SK-N-MC (cell line): ENCODE results near the gene CFAP221.

ENCODE experiments used
- DNase-seq: peaks from one replicate; pipeline ENCODE4 v3.0.0-alpha.2; 2011; ENCODE audit warnings: low read depth, low spot score
- H3K27ac ChIP-seq: fragments of 200-600 bp; sonication (generic); 2 replicates; pipeline ENCODE4 v1.5.1; 2016; ENCODE audit warnings: mixed run types
- H3K36me3 ChIP-seq: fragments of 200-600 bp; sonication (generic); 2 replicates; pipeline ENCODE4 v1.6.1; 2017; ENCODE audit warnings: antibody characterized with exemption, low read length, mixed read lengths; ENCODE audit not compliant: insufficient read depth
- H3K4me3 ChIP-seq: fragments of 200-600 bp; sonication (generic); 2 replicates; pipeline ENCODE4 v1.5.1; 2016
- H3K9ac ChIP-seq: fragments of 200-600 bp; sonication (generic); 2 replicates; pipeline ENCODE4 v1.8.0; 2017; ENCODE audit warnings: mixed run types, mixed read lengths; ENCODE audit not compliant: insufficient read length
- H3K9me3 ChIP-seq: fragments of 200-600 bp; sonication (generic); 2 replicates; pipeline ENCODE4 v1.6.1; 2017; ENCODE audit warnings: low read depth, mild to moderate bottlenecking, antibody characterized with exemption, low read length, moderate library complexity, mixed read lengths
- EZH2 ChIP-seq: fragments of 200-600 bp; sonication (generic); IDR thresholded peaks from one replicate; pipeline ENCODE4 v1.6.1; 2017; ENCODE audit warnings: antibody characterized with exemption
- FOXP2 ChIP-seq: optimal IDR thresholded peaks from 2 replicates; pipeline ENCODE3; 2011; ENCODE audit warnings: mild to moderate bottlenecking, moderate library complexity; ENCODE audit not compliant: insufficient read depth; ENCODE audit errors: extremely low read length, control extremely low read depth
- POLR2AphosphoS5 ChIP-seq: IDR thresholded peaks from 2 replicates; pipeline ENCODE4 v1.6.1; 2012; ENCODE audit warnings: mild to moderate bottlenecking, low read depth, low read length, borderline replicate concordance

The CFAP221 gene

DNA sequence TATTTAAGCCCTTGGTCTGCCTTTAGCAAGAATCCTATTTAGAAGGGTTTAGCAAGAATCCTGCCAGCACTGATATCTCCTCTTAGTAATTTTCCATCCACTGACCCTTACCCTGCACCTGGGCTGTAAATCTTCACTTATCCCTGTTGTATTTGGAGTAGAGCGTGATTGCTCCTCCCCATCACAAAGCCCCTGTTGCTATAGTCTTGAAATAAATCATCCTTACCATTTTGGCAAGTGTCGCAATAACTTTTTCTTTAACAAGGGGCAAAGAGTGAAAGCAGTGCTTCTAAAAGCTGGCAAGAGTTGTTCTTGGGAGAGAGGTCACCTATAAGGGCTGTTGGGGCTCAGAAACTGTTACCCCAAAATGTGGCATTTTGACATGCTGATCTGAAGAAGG, 16.2 kb upstream of the CFAP221 start:
- H3K9me3 ChIP-seq = no peaks in the 10 kb centered on the region; the same call in 1 of the 2 replicates
- no peak overlapping the region for H3K27ac ChIP-seq
- no peak for DNase-seq
- no peak overlapping the region for H3K9ac ChIP-seq
- H3K36me3 ChIP-seq = no peaks in the 10 kb centered on the region
- no peak overlapping the region for H3K4me3 ChIP-seq
- TF ChIP-seq EZH2 (no peak), POLR2AphosphoS5 (no peak), FOXP2 (no peak)

DNA sequence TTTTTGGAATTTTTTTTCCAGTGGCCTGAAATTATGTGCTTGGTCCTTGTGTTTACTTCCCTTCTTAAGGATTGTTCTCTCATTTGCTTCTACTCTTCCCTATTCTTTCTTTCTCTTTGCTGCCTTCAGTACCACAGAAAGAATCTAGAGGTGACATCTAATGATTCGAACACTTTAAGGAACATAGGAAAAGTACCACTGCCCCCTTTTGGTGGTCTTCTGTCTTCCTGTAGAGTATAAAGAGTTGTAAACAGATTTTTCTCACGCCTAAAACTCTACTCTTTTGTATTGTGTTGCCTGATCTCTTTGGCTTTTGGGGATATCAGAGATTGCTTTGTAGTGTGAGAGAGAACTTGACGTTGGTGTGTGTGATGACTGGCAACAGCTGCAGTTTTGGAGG, 13.0 kb upstream of the CFAP221 start:
- H3K36me3 ChIP-seq = no peaks in the 10 kb centered on the region
- no peak overlapping the region for H3K4me3 ChIP-seq
- H3K9me3 ChIP-seq = no peaks in the 10 kb centered on the region; the same call in 1 of the 2 replicates
- no peak overlapping the region for H3K27ac ChIP-seq
- no peak for DNase-seq
- H3K9ac ChIP-seq = no peak overlapping the region
- TF ChIP-seq FOXP2 = no peak

- H3K9me3 ChIP-seq = no peaks in the 10 kb centered on the region; the same call in 1 of the 2 replicates
- no peak overlapping the region for H3K27ac ChIP-seq
- no peaks in the 10 kb centered on the region for H3K36me3 ChIP-seq
- H3K9ac ChIP-seq = no peak overlapping the region
- no peak overlapping the region for H3K4me3 ChIP-seq
- no peak for TF ChIP-seq EZH2
- DNase-seq = no peak
Measured at GRCh38 chr2:119533560-119533959, 10.7 kb upstream of the CFAP221 start.

GRCh38 chr2:119536211-119536610, 8.0 kb upstream of the CFAP221 start:
- Histone ChIP-seq H3K27ac (no peak overlapping the region), H3K4me3 (no peak overlapping the region), H3K9me3 (no peaks in the 10 kb centered on the region; the same call in 1 of the 2 replicates), H3K9ac (no peak overlapping the region), H3K36me3 (no peaks in the 10 kb centered on the region)
- TF ChIP-seq EZH2 (no peak), FOXP2 (no peak), POLR2AphosphoS5 (no peak)
- no peak for DNase-seq

DNA sequence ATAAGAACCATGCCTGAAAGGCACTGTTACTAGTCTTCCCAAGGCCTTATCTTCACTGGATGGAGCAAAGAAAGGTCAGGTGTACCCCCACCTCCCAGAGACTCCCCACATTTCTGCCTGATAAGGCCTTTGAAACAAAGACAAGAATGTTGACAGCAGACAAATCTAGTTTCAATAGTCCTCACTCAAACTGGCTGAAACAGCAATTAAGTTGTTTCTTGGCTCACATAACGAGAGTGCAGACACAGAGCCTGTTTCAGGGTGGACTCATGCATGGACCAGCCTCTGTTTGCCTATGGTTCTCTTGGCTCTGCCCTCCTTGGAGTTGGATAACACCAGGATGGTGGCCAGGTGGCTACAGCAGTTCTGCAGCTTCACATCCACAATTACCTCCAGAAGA, 7.5 kb upstream of the CFAP221 start:
- DNase-seq = no peak
- no peak overlapping the region for H3K9ac ChIP-seq
- TF ChIP-seq FOXP2 (no peak), EZH2 (no peak), POLR2AphosphoS5 (no peak)
- H3K27ac ChIP-seq = no peak overlapping the region
- H3K9me3 ChIP-seq = no peaks in the 10 kb centered on the region; the same call in 1 of the 2 replicates
- H3K4me3 ChIP-seq = no peak overlapping the region
- no peaks in the 10 kb centered on the region for H3K36me3 ChIP-seq

GRCh38 chr2:119537792-119538191, 6.5 kb upstream of the CFAP221 start:
- no peak for TF ChIP-seq POLR2AphosphoS5
- TF ChIP-seq FOXP2 = no peak
- TF ChIP-seq EZH2 = no peak
- no peak for DNase-seq
- H3K36me3 ChIP-seq = no peaks in the 10 kb centered on the region
- no peak overlapping the region for H3K4me3 ChIP-seq
- H3K9me3 ChIP-seq = no peaks in the 10 kb centered on the region; the same call in 1 of the 2 replicates
- H3K9ac ChIP-seq = no peak overlapping the region
- no peak overlapping the region for H3K27ac ChIP-seq

GRCh38 chr2:119541476-119541875, 2.8 kb upstream of the CFAP221 start:
- H3K9me3 ChIP-seq = no peaks in the 10 kb centered on the region
- no peak overlapping the region for H3K27ac ChIP-seq
- TF ChIP-seq FOXP2 (no peak), EZH2 (no peak), POLR2AphosphoS5 (no peak)
- no peak overlapping the region for H3K9ac ChIP-seq
- H3K4me3 ChIP-seq = no peak overlapping the region
- DNase-seq = no peak
- no peaks in the 10 kb centered on the region for H3K36me3 ChIP-seq

- H3K9ac ChIP-seq = no peak overlapping the region
- no peak overlapping the region for H3K27ac ChIP-seq
- TF ChIP-seq POLR2AphosphoS5 = no peak
- no peak for TF ChIP-seq FOXP2
- TF ChIP-seq EZH2 = no peak
Measured at GRCh38 chr2:119544939-119545475, 758 bp downstream of the CFAP221 start.

DNA sequence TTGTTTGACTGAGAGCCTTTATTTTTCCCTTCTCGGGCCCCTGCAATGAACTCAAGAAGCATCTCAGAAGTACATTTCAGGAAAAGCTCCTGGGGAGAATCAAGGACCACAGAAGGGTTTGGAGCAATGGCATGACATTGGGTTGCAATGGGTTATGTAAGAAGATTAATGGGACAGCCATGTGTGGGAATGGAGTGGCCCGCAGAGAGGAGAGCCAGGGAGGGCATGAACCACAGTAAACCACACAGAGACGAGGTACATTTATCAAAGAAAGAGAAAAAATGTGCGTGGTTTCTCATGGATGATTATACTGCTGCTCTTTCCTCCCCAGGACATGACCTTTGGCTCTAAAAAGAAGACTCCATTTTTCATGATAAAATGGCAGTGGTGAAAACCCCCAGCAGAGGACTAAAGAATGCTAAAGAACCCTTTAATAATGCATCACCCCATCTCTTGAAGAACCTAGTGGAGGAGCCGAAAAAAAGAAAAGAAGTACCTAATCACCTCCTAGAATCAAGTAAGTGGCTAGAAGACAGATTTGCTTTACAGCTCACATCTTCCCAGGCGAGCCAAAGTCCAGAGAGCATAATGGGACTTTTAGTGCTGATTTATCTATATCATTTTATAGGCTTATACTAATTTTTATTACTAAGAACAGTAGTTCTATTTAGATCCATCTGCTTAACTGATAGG, 1.7 kb downstream of the CFAP221 start:
- Histone ChIP-seq H3K4me3 (no peak overlapping the region), H3K9me3 (no peaks in the 10 kb centered on the region), H3K27ac (no peak overlapping the region), H3K36me3 (no peaks in the 10 kb centered on the region), H3K9ac (no peak overlapping the region)
- no peak for TF ChIP-seq EZH2
- no peak for TF ChIP-seq FOXP2
- TF ChIP-seq POLR2AphosphoS5 = no peak
- DNase-seq = no peak

More at GRCh38 chr2:119544939-119545475, 758 bp downstream of the CFAP221 start:
- DNase-seq = no peak
- H3K36me3 ChIP-seq = no peaks in the 10 kb centered on the region
- no peak overlapping the region; the same call in 1 of the 2 replicates for H3K4me3 ChIP-seq
- H3K9me3 ChIP-seq = no peaks in the 10 kb centered on the region
